ENCODE measurements around the gene HOXD9. TPM values are rescaled to one million over a fixed set of nuclear protein-coding genes. Genes with fewer than 3 reads are reported as not detected.

Gene HOXD9
- polyA plus RNA-seq, 4 donors: 0.27 to 1.9 (median 0.28) TPM; not detected in 1

- H3K36me3 ChIP-seq (ENCODE audit: control insufficient read depth in 3 of 3, insufficient read depth in 2 of 3, low read depth in 1 of 3, low read length in 3 of 3): no peaks in the 10 kb centered on the region
- peak overlapping the region in 1 of 3 donors; percentile 11 for H3K4me3 ChIP-seq (ENCODE audit: low read depth in 1 of 3, low read length in 3 of 3)
- H3K9me3 ChIP-seq (ENCODE audit: control insufficient read depth in 2 of 2, insufficient read depth in 1 of 2, low read depth in 1 of 2, low read length in 1 of 2): peaks cover 0 to 4% of the 10 kb centered on the region in 2 donors
- no peaks in the 10 kb centered on the region for H3K4me1 ChIP-seq (ENCODE audit: control insufficient read depth in 3 of 3, insufficient read depth in 2 of 3, low read depth in 1 of 3, low read length in 2 of 3)
- no peak for DNase-seq
- peak overlapping the region in 1 of 3 donors; percentile 21 for H3K27ac ChIP-seq (ENCODE audit: low read depth in 1 of 3, low read length in 2 of 3)
- peaks cover 33 to 96% (median 71%) of the 10 kb centered on the region in 3 donors for H3K27me3 ChIP-seq (ENCODE audit: control insufficient read depth in 3 of 3, insufficient read depth in 3 of 3, low read length in 3 of 3)
- no peak for FAIRE-seq
- WGBS, 3 donors: 22 to 29% (median 27%) methylated on average over 39 to 40 of the region's 40 CpGs
Observed at GRCh38 chr2:176117162-176117822, 5.2 kb upstream of the HOXD9 start.

- Histone ChIP-seq H3K9me3 (ENCODE audit: control insufficient read depth in 2 of 2, insufficient read depth in 1 of 2, low read depth in 1 of 2, low read length in 1 of 2) (peaks cover 0 to 4% of the 10 kb centered on the region in 2 donors), H3K36me3 (ENCODE audit: control insufficient read depth in 3 of 3, insufficient read depth in 2 of 3, low read depth in 1 of 3, low read length in 3 of 3) (no peaks in the 10 kb centered on the region), H3K27me3 (ENCODE audit: control insufficient read depth in 3 of 3, insufficient read depth in 3 of 3, low read length in 3 of 3) (peaks cover 30 to 96% (median 71%) of the 10 kb centered on the region in 3 donors), H3K4me3 (ENCODE audit: low read depth in 1 of 3, low read length in 3 of 3) (peak overlapping the region in 1 of 3 donors; percentile 11), H3K4me1 (ENCODE audit: control insufficient read depth in 3 of 3, insufficient read depth in 2 of 3, low read depth in 1 of 3, low read length in 2 of 3) (no peaks in the 10 kb centered on the region), H3K27ac (ENCODE audit: low read depth in 1 of 3, low read length in 2 of 3) (no peak overlapping the region)
- FAIRE-seq (no peak), DNase-seq (no peak)
- WGBS, 3 donors: 10 to 14% (median 12%) methylated on average over 11 of the region's 11 CpGs
Observed at GRCh38 chr2:176117823-176118371, 4.6 kb upstream of the HOXD9 start.

- H3K4me3 ChIP-seq (ENCODE audit: low read depth in 1 of 3, low read length in 3 of 3): no peak overlapping the region
- DNase-seq (no peak), FAIRE-seq (no peak)
- no peaks in the 10 kb centered on the region for H3K36me3 ChIP-seq (ENCODE audit: control insufficient read depth in 3 of 3, insufficient read depth in 2 of 3, low read depth in 1 of 3, low read length in 3 of 3)
- 9 to 13% (median 11%) methylated on average over 24 of the region's 24 CpGs for WGBS, 3 donors
- no peaks in the 10 kb centered on the region for H3K4me1 ChIP-seq (ENCODE audit: control insufficient read depth in 3 of 3, insufficient read depth in 2 of 3, low read depth in 1 of 3, low read length in 2 of 3)
- H3K9me3 ChIP-seq (ENCODE audit: control insufficient read depth in 2 of 2, insufficient read depth in 1 of 2, low read depth in 1 of 2, low read length in 1 of 2): peaks cover 0 to 4% of the 10 kb centered on the region in 2 donors
- no peak overlapping the region for H3K27ac ChIP-seq (ENCODE audit: low read depth in 1 of 3, low read length in 2 of 3)
- peaks cover 31 to 95% (median 75%) of the 10 kb centered on the region in 3 donors for H3K27me3 ChIP-seq (ENCODE audit: control insufficient read depth in 3 of 3, insufficient read depth in 3 of 3, low read length in 3 of 3)
Observed at GRCh38 chr2:176118601-176119339, 3.7 kb upstream of the HOXD9 start.

- H3K27me3 ChIP-seq (ENCODE audit: control insufficient read depth in 3 of 3, insufficient read depth in 3 of 3, low read length in 3 of 3): peaks cover 28 to 97% (median 76%) of the 10 kb centered on the region in 3 donors
- no peaks in the 10 kb centered on the region for H3K4me1 ChIP-seq (ENCODE audit: control insufficient read depth in 3 of 3, insufficient read depth in 2 of 3, low read depth in 1 of 3, low read length in 2 of 3)
- FAIRE-seq: no peak
- no peak overlapping the region for H3K4me3 ChIP-seq (ENCODE audit: low read depth in 1 of 3, low read length in 3 of 3)
- DNase-seq: no peak
- no peak overlapping the region for H3K27ac ChIP-seq (ENCODE audit: low read depth in 1 of 3, low read length in 2 of 3)
- H3K9me3 ChIP-seq (ENCODE audit: control insufficient read depth in 2 of 2, insufficient read depth in 1 of 2, low read depth in 1 of 2, low read length in 1 of 2): peaks cover 0 to 4% of the 10 kb centered on the region in 2 donors
- no peaks in the 10 kb centered on the region for H3K36me3 ChIP-seq (ENCODE audit: control insufficient read depth in 3 of 3, insufficient read depth in 2 of 3, low read depth in 1 of 3, low read length in 3 of 3)
- 17 to 20% (median 19%) methylated on average over 13 of the region's 13 CpGs for WGBS, 3 donors
Observed at GRCh38 chr2:176120364-176121189, 1.9 kb upstream of the HOXD9 start.

GRCh38 chr2:176121190-176122051 is 1.1 kb upstream of the HOXD9 start:
- Histone ChIP-seq H3K36me3 (ENCODE audit: control insufficient read depth in 3 of 3, insufficient read depth in 2 of 3, low read depth in 1 of 3, low read length in 3 of 3) (no peaks in the 10 kb centered on the region), H3K27me3 (ENCODE audit: control insufficient read depth in 3 of 3, insufficient read depth in 3 of 3, low read length in 3 of 3) (peaks cover 20 to 95% (median 72%) of the 10 kb centered on the region in 3 donors), H3K9me3 (ENCODE audit: control insufficient read depth in 2 of 2, insufficient read depth in 1 of 2, low read depth in 1 of 2, low read length in 1 of 2) (peaks cover 0 to 4% of the 10 kb centered on the region in 2 donors), H3K4me1 (ENCODE audit: control insufficient read depth in 3 of 3, insufficient read depth in 2 of 3, low read depth in 1 of 3, low read length in 2 of 3) (no peaks in the 10 kb centered on the region), H3K27ac (ENCODE audit: low read depth in 1 of 3, low read length in 2 of 3) (no peak overlapping the region), H3K4me3 (ENCODE audit: low read depth in 1 of 3, low read length in 3 of 3) (no peak overlapping the region)
- 9 to 19% (median 10%) methylated on average over 40 to 53 of the region's 53 CpGs for WGBS, 3 donors
- no peak for FAIRE-seq
- DNase-seq: no peak

- H3K27ac ChIP-seq (ENCODE audit: low read depth in 1 of 3, low read length in 2 of 3): no peak overlapping the region
- H3K4me1 ChIP-seq (ENCODE audit: control insufficient read depth in 3 of 3, insufficient read depth in 2 of 3, low read depth in 1 of 3, low read length in 2 of 3): no peaks in the 10 kb centered on the region
- WGBS, 3 donors: 2 to 5% (median 5%) methylated on average over 24 to 47 of the region's 47 CpGs
- H3K27me3 ChIP-seq (ENCODE audit: control insufficient read depth in 3 of 3, insufficient read depth in 3 of 3, low read length in 3 of 3): peaks cover 13 to 95% (median 64%) of the 10 kb centered on the region in 3 donors
- H3K36me3 ChIP-seq (ENCODE audit: control insufficient read depth in 3 of 3, insufficient read depth in 2 of 3, low read depth in 1 of 3, low read length in 3 of 3): no peaks in the 10 kb centered on the region
- FAIRE-seq: no peak
- peaks cover 0 to 4% of the 10 kb centered on the region in 2 donors for H3K9me3 ChIP-seq (ENCODE audit: control insufficient read depth in 2 of 2, insufficient read depth in 1 of 2, low read depth in 1 of 2, low read length in 1 of 2)
- H3K4me3 ChIP-seq (ENCODE audit: low read depth in 1 of 3, low read length in 3 of 3): peak overlapping the region; percentile 27 to 59 (median 30)
- no peak for DNase-seq
Observed at GRCh38 chr2:176122052-176122682, 352 bp upstream of the HOXD9 start.

- 7 to 9% (median 7%) methylated on average over 40 of the region's 40 CpGs for WGBS, 3 donors
- FAIRE-seq: no peak
- peaks cover 14 to 95% (median 62%) of the 10 kb centered on the region in 3 donors for H3K27me3 ChIP-seq (ENCODE audit: control insufficient read depth in 3 of 3, insufficient read depth in 3 of 3, low read length in 3 of 3)
Observed at GRCh38 chr2:176123411-176124109, 1.0 kb downstream of the HOXD9 start.

More at GRCh38 chr2:176123411-176124109, 1.0 kb downstream of the HOXD9 start:
- Histone ChIP-seq H3K4me3 (ENCODE audit: low read depth in 1 of 3, low read length in 3 of 3) (peak overlapping the region in 2 of 3 donors; percentile 37 to 59), H3K27ac (ENCODE audit: low read depth in 1 of 3, low read length in 2 of 3) (no peak overlapping the region), H3K4me1 (ENCODE audit: control insufficient read depth in 3 of 3, insufficient read depth in 2 of 3, low read depth in 1 of 3, low read length in 2 of 3) (no peaks in the 10 kb centered on the region), H3K9me3 (ENCODE audit: control insufficient read depth in 2 of 2, insufficient read depth in 1 of 2, low read depth in 1 of 2, low read length in 1 of 2) (peaks cover 0 to 4% of the 10 kb centered on the region in 2 donors), H3K36me3 (ENCODE audit: control insufficient read depth in 3 of 3, insufficient read depth in 2 of 3, low read depth in 1 of 3, low read length in 3 of 3) (no peaks in the 10 kb centered on the region)
- no peak for DNase-seq

Measured in small intestine (tissue), 7 donors.